ENCODE data around the gene MTHFD2.

MTHFD2 gene

DNA sequence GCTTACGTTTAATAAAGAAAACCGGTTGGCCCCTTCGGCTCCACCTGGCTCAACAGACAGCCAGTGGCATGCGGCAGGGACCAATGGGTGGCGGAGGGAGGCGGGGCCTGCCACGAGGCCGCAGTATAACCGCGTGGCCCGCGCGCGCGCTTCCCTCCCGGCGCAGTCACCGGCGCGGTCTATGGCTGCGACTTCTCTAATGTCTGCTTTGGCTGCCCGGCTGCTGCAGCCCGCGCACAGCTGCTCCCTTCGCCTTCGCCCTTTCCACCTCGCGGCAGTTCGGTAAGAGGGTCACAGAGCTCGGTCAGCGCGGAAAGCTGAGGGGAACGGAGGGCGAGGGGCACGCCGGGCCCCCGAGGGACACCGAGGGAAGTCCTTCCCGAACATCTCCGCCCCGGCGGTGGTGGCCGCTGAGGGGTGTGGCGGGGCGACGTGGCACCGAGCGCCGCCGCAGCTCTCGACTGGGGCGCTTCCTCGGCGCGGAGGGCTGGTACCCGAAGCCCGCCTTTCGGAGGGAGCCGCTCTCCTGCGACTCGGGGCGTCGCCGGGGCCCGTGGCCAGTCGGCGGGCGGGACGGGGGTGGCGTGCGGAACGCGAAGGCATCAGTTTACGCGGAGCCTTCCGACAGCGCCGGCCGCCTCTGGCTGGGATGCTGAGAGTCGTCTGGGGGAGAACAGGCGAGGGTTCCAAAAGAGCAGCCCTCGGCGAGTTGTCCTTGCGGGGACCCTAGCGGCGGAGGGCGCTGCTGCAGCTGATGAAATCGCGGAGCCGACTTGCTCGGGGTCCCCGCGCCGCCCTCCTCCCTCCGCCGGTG lies at the start of gene MTHFD2:
MTHFD2 (plus strand) TSS at position 155 of the 814 bp plus-strand sequence; CDS start at position 182, 27 bp downstream.
- Histone ChIP-seq H3K9ac (ENCODE audit: low read depth, low read length) (peak within 1 kb of the TSS; percentile 98), H3K27me3 (ENCODE audit: insufficient read depth, low read length) (no peaks in the 10 kb centered on the region), H3K9me3 (ENCODE audit: insufficient read depth, low read depth, low read length) (no peaks in the 10 kb centered on the region), H3K36me3 (ENCODE audit: insufficient read depth, low read depth, low read length) (peaks cover 20% of the 10 kb centered on the region), H3K4me3 (ENCODE audit: low read length) (peak within 1 kb of the TSS; percentile 97), H3K4me1 (ENCODE audit: insufficient read depth, low read length) (peaks cover 9% of the 10 kb centered on the region), H3K27ac (ENCODE audit: low read length) (peak within 1 kb of the TSS; percentile 96)

DNA sequence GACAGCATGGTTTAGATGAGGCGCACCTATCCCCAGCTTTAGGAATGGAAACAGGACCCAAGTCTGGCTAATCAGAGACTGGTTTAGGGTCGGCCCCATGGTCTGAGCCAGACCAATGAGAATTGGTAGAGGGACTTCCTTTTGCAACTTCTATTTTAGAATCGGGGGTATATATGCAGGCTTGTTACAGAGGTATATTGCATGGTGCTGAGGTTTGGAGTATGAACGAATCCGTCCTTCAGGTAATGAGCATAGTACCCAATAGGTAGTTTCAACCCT lies 49.2 kb upstream of the MTHFD2 start:
- Histone ChIP-seq H3K9me3 (ENCODE audit: insufficient read depth, low read depth, low read length) (no peaks in the 10 kb centered on the region), H3K27ac (ENCODE audit: low read length) (no peak overlapping the region), H3K36me3 (ENCODE audit: insufficient read depth, low read depth, low read length) (peaks cover 30% of the 10 kb centered on the region), H3K9ac (ENCODE audit: low read depth, low read length) (peak overlapping the region; percentile 72; the same call in 1 of the 2 replicates), H3K4me1 (ENCODE audit: insufficient read depth, low read length) (peaks cover 5% of the 10 kb centered on the region), H3K27me3 (ENCODE audit: insufficient read depth, low read length) (no peaks in the 10 kb centered on the region), H3K4me3 (ENCODE audit: low read length) (peak overlapping the region; percentile 76; the same call in 1 of the 2 replicates)

DNA sequence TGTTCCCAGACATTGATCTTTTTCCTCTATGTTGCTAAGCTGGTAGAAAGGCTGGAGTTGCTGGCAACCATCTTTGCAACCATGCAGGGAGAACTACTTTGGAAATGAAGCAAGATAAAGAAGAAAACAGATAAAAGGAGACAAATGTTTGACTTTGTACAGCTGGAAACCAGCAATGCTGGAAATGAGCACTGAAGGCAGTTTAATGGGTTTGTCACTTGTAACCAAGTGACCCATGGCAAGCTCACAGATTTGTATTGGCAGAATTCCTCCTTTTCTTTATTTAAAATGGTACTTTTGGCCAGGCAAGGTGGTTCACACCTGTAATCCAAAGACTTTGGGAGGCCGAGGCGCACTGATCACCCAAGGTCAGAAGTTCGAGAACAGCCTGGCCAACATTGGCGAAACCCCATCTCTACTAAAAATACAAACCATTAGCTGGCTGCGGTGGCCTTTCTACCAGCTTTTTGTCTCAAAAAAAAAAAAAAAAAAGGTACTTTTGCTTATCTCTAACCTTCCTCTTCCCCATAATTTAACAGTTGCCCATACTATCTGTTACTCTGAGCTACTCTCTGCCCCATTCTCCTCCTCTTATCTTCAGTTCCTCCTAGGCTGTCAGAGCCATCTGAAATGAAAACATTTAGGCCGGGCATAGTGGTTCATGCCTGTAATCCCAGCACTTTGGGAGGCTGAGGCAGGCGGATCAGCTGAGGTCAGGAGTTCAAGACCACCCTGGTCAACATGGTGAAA lies 48.7 kb upstream of the MTHFD2 start:
- H3K27me3 ChIP-seq (ENCODE audit: insufficient read depth, low read length), result no peaks in the 10 kb centered on the region
- peaks cover 32% of the 10 kb centered on the region for H3K36me3 ChIP-seq (ENCODE audit: insufficient read depth, low read depth, low read length)
- H3K9ac ChIP-seq (ENCODE audit: low read depth, low read length), result no peak overlapping the region
- no peaks in the 10 kb centered on the region for H3K9me3 ChIP-seq (ENCODE audit: insufficient read depth, low read depth, low read length)
- H3K4me3 ChIP-seq (ENCODE audit: low read length), result peak overlapping the region; percentile 76; the same call in 1 of the 2 replicates
- H3K27ac ChIP-seq (ENCODE audit: low read length), result no peak overlapping the region
- H3K4me1 ChIP-seq (ENCODE audit: insufficient read depth, low read length), result peaks cover 5% of the 10 kb centered on the region

DNA sequence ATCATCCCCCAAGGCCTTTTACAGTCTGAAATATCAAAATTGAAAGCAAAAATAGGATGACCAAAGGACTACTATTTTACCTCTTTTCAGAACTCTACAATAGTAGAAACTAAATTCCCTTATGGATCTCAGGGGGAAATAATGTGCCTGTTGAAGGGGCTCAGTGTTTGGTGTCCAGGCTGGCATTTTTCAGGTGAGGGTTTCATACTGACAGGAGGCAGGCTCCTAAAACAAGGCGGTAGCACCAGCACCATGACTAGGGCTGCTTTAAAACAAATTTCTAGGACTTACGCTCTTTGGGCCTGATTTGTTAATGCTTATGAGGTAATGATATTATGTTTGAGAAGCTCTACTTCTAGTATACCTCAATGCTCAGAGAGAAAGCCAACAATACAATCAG lies 45.5 kb upstream of the MTHFD2 start:
- Histone ChIP-seq H3K27ac (ENCODE audit: low read length) (no peak overlapping the region), H3K36me3 (ENCODE audit: insufficient read depth, low read depth, low read length) (peaks cover 64% of the 10 kb centered on the region)

DNA sequence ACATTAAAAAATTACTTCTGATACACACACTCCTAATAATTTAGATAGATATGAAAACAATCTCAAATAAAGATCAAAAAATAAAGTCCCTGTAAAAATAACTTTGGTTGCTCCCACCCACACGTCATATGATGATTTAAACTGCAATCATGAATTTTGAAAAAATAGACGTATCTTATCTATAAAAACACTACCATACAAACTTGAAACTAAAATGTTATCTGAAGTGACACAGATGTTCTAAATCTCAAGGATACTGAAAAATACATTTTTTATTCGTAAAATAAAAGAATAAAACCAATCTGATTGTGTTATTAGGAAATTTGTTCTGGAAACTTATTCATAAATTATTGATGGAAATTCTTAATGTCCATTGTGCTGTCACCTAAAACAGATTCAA lies 42.6 kb upstream of the MTHFD2 start:
- no peak overlapping the region for H3K9ac ChIP-seq (ENCODE audit: low read depth, low read length)

More for the DNA sequence above, 45.5 kb upstream of the MTHFD2 start:
- no peaks in the 10 kb centered on the region for H3K4me1 ChIP-seq (ENCODE audit: insufficient read depth, low read length)
- no peak overlapping the region for H3K9ac ChIP-seq (ENCODE audit: low read depth, low read length)
- no peaks in the 10 kb centered on the region for H3K9me3 ChIP-seq (ENCODE audit: insufficient read depth, low read depth, low read length)
- no peaks in the 10 kb centered on the region for H3K27me3 ChIP-seq (ENCODE audit: insufficient read depth, low read length)
- no peak overlapping the region for H3K4me3 ChIP-seq (ENCODE audit: low read length)

DNA sequence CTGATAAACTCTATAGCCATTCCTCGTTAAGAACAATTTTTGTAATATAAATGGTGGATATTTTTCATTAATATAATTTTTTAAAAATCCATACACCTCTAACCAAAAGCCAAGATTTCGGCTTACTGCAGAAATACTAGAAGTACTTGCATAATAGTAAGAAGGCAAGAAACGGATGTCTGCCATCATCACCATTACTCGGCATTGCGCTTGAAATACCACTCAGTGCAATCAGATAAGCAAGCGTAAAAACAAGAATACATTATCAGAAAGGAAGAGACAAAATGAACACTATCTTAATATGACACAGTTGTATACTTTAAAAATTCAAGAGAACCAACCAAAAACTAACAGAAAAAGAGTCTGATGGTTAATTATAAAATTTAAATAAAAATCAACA lies 35.5 kb upstream of the MTHFD2 start:
- Histone ChIP-seq H3K27me3 (ENCODE audit: insufficient read depth, low read length) (no peaks in the 10 kb centered on the region), H3K9me3 (ENCODE audit: insufficient read depth, low read depth, low read length) (no peaks in the 10 kb centered on the region), H3K27ac (ENCODE audit: low read length) (no peak overlapping the region), H3K4me1 (ENCODE audit: insufficient read depth, low read length) (no peaks in the 10 kb centered on the region), H3K4me3 (ENCODE audit: low read length) (no peak overlapping the region), H3K9ac (ENCODE audit: low read depth, low read length) (no peak overlapping the region), H3K36me3 (ENCODE audit: insufficient read depth, low read depth, low read length) (peaks cover 92% of the 10 kb centered on the region)

More for the DNA sequence above, 42.6 kb upstream of the MTHFD2 start:
- H3K27me3 ChIP-seq (ENCODE audit: insufficient read depth, low read length), result no peaks in the 10 kb centered on the region
- no peak overlapping the region for H3K27ac ChIP-seq (ENCODE audit: low read length)
- peaks cover 85% of the 10 kb centered on the region for H3K36me3 ChIP-seq (ENCODE audit: insufficient read depth, low read depth, low read length)
- H3K4me1 ChIP-seq (ENCODE audit: insufficient read depth, low read length), result no peaks in the 10 kb centered on the region
- no peaks in the 10 kb centered on the region for H3K9me3 ChIP-seq (ENCODE audit: insufficient read depth, low read depth, low read length)
- no peak overlapping the region for H3K4me3 ChIP-seq (ENCODE audit: low read length)

DNA sequence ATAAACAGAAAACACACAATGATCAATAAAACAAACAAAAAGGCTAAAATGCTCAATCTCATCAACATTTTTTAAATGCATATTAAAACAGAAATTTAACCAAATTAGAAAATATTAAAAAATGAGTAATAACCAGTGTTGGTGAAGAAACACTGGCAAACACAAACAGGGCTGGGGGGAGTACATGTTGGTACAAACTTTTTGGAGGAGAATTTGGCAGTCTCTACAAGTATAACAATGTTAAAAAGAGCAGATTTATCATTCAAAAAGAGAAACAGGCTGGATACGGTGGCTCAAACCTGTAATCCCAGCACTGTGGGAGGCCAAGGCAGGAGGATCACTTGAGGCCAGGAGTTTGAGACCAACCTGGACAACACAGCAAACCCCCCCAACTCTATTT lies 33.7 kb upstream of the MTHFD2 start:
- no peak overlapping the region for H3K27ac ChIP-seq (ENCODE audit: low read length)
- no peak overlapping the region for H3K4me3 ChIP-seq (ENCODE audit: low read length)
- peaks cover 92% of the 10 kb centered on the region for H3K36me3 ChIP-seq (ENCODE audit: insufficient read depth, low read depth, low read length)
- H3K9ac ChIP-seq (ENCODE audit: low read depth, low read length), result no peak overlapping the region
- H3K27me3 ChIP-seq (ENCODE audit: insufficient read depth, low read length), result no peaks in the 10 kb centered on the region
- no peaks in the 10 kb centered on the region for H3K4me1 ChIP-seq (ENCODE audit: insufficient read depth, low read length)
- H3K9me3 ChIP-seq (ENCODE audit: insufficient read depth, low read depth, low read length), result no peaks in the 10 kb centered on the region

DNA sequence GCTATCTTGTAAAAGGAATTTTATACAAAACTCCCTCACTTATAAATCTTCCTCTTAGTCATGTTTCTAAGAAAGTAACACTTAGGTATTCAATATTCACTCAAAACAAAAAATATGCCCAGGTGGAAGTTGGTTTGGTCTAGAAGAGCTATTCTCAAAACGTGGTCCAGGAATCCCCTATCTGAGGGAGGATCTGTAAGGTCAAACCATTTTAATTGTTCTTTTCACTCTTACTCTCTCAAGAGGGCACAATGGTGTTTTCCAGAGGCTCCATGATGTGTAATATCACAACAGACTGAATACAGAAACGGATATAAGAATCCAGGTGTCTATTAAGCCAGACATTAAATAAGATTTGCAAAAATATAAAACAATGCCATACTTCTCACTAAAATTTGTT lies 29.7 kb upstream of the MTHFD2 start:
- Histone ChIP-seq H3K9ac (ENCODE audit: low read depth, low read length) (no peak overlapping the region), H3K4me1 (ENCODE audit: insufficient read depth, low read length) (no peaks in the 10 kb centered on the region)

DNA sequence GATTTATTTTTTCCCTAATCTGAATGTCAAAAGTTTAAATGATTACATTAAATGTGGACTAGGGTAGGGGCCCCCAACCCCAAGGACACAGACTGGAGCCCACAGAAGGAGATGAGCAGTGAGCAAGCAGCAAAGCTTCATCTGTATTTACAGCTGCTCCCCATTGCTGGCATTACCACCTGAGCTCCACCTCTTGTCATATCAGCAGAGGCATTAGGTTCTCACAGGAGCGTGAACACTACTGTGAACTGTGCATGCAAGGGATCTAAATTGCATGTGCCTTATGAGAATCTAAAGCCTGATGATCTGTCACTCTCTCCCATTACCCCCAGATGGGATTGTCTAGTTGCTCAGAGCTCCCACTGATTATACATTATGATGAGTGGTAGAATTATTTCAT lies 23.5 kb upstream of the MTHFD2 start:
- Histone ChIP-seq H3K9ac (ENCODE audit: low read depth, low read length) (no peak overlapping the region), H3K9me3 (ENCODE audit: insufficient read depth, low read depth, low read length) (no peaks in the 10 kb centered on the region), H3K36me3 (ENCODE audit: insufficient read depth, low read depth, low read length) (peaks cover 31% of the 10 kb centered on the region), H3K27me3 (ENCODE audit: insufficient read depth, low read length) (no peaks in the 10 kb centered on the region), H3K27ac (ENCODE audit: low read length) (no peak overlapping the region), H3K4me3 (ENCODE audit: low read length) (no peak overlapping the region), H3K4me1 (ENCODE audit: insufficient read depth, low read length) (no peaks in the 10 kb centered on the region)

More for the DNA sequence above, 29.7 kb upstream of the MTHFD2 start:
- H3K27me3 ChIP-seq (ENCODE audit: insufficient read depth, low read length), result no peaks in the 10 kb centered on the region
- no peaks in the 10 kb centered on the region for H3K9me3 ChIP-seq (ENCODE audit: insufficient read depth, low read depth, low read length)
- H3K36me3 ChIP-seq (ENCODE audit: insufficient read depth, low read depth, low read length), result peaks cover 86% of the 10 kb centered on the region
- no peak overlapping the region for H3K27ac ChIP-seq (ENCODE audit: low read length)
- H3K4me3 ChIP-seq (ENCODE audit: low read length), result no peak overlapping the region

DNA sequence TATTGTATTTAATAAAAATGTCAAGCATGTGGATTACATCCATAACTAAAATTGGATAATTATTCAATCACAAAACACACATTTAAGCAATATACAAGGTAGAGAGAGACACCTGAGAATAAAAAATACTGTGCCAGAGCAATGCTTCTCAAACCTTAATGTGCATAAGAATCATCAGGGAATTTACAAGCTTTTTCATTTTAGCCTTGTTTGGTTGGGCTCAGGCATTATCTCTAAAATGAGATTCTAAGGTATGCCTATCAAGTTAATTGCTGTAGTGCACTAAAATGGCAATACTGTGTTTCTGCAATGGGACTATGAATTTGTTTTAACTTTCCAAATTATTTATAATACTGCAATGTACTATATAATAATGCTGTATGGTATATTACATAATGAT lies 20.7 kb upstream of the MTHFD2 start:
- Histone ChIP-seq H3K36me3 (ENCODE audit: insufficient read depth, low read depth, low read length) (0 out of 2 replicates have a peak, but pooled peaks cover 5% of the 10 kb centered on the region), H3K4me3 (ENCODE audit: low read length) (peak overlapping the region; percentile 97), H3K4me1 (ENCODE audit: insufficient read depth, low read length) (peaks cover 7% of the 10 kb centered on the region; the same call in 1 of the 2 replicates), H3K27ac (ENCODE audit: low read length) (peak overlapping the region; percentile 58), H3K9me3 (ENCODE audit: insufficient read depth, low read depth, low read length) (no peaks in the 10 kb centered on the region), H3K27me3 (ENCODE audit: insufficient read depth, low read length) (no peaks in the 10 kb centered on the region), H3K9ac (ENCODE audit: low read depth, low read length) (peak overlapping the region; percentile 96)

DNA sequence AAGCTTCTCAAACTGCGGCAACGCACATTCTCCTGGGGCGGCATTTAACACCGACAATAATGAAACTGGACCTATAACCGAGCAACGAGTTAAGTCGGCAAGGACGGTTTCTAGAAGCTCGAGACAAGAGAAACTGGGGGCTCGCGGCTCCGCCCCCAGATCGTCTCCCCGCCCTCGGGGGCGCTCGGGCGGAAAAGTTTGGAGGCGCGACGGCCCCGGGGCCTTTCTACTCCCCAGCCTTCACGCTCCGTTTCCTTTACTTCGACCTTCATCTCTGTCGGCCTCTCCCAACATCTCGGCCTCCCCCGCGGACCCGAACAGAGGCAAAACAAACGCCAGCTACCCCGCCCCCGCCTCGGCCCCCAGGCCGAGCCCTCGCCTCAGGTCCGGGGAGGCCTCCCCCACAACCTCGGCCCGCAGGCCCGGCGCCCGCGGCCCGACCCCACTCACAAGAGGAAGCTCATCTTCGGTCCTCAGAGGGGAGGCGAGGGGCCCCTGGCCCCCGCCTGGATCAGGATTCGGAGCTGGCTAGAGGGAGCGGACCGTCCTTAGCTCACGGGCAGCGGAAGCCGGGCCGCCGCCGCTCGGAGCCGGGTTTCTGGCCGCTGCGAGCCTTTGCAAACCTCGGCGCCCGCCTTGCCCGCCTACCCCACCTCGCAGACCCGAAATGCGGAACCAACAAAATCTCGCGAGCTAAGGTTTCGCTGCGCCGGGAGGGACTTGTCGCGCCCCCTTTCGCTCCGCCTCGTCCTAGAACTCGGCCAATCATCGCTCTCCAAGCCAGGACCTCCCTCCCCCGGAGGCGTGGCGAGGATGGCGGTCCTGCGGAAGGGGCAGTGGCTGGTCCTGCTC lies 20.0 kb upstream of the MTHFD2 start, which contains the start of gene MOB1A:
MOB1A (minus strand) TSS at position 669 of the 852 bp plus-strand sequence; CDS start at position 464, 205 bp downstream.
- Histone ChIP-seq H3K27ac (ENCODE audit: low read length) (peak within 1 kb of the TSS; percentile 58), H3K36me3 (ENCODE audit: insufficient read depth, low read depth, low read length) (0 out of 2 replicates have a peak, but pooled peaks cover 5% of the 10 kb centered on the region), H3K27me3 (ENCODE audit: insufficient read depth, low read length) (no peaks in the 10 kb centered on the region), H3K4me1 (ENCODE audit: insufficient read depth, low read length) (peaks cover 7% of the 10 kb centered on the region; the same call in 1 of the 2 replicates), H3K9ac (ENCODE audit: low read depth, low read length) (peak within 1 kb of the TSS; percentile 96), H3K4me3 (ENCODE audit: low read length) (peak within 1 kb of the TSS; percentile 97), H3K9me3 (ENCODE audit: insufficient read depth, low read depth, low read length) (no peaks in the 10 kb centered on the region)

Data from iPS-20b (cell line).